H1 (cell line): ENCODE results near the gene IGSF23. TPM values are rescaled to one million over a fixed set of nuclear protein-coding genes. Genes with fewer than 3 reads are reported as not detected.

Source experiments
- CTCF ChIA-PET: fragments of 300-600 bp; sonication (Branson Sonifier 250); formaldehyde crosslinking; loops from one replicate; lab custom pipeline; 2021; ENCODE audit not compliant: partially characterized antibody; lab: Charles Lee
- POLR2A ChIA-PET: fragments of 300-600 bp; sonication (Branson Sonifier 250); formaldehyde crosslinking; loops from one replicate; lab custom pipeline; 2021; ENCODE audit warnings: inconsistent platforms; ENCODE audit not compliant: partially characterized antibody; lab: Charles Lee
- DNase-seq, 2 experiments: peaks; one replicate each; pipeline versions ENCODE4 v3.0.0 to v3.0.0-alpha.2; 2010 to 2022; ENCODE audit warnings: low spot score in 2 of 2, low read depth in 1 of 2, mixed read lengths in 1 of 2
- FAIRE-seq: peaks from 2 replicates; lab custom pipeline; 2011; peaks lifted over from hg19 to GRCh38; lab: Jason Lieb, UNC
- H2AFZ ChIP-seq: 2 replicates; pipeline ENCODE4 v1.8.1; 2012; ENCODE audit warnings: low read length, inconsistent platforms
- H2AK5ac ChIP-seq: 2 replicates; pipeline ENCODE4 v1.6.1; 2013; ENCODE audit warnings: low read depth, low read length
- H2BK120ac ChIP-seq: replicated peaks from 2 replicates; pipeline ENCODE3; 2013; ENCODE audit warnings: low read depth, low read length, inconsistent platforms
- H2BK12ac ChIP-seq: 2 replicates; pipeline ENCODE4 v1.6.1; 2013; ENCODE audit warnings: low read depth, low read length
- H2BK15ac ChIP-seq: 2 replicates; pipeline ENCODE4 v1.6.1; 2013; ENCODE audit warnings: low read length
- H2BK20ac ChIP-seq: 2 replicates; pipeline ENCODE4 v1.6.1; 2013; ENCODE audit warnings: low read length
- H2BK5ac ChIP-seq: 2 replicates; pipeline ENCODE4 v1.6.1; 2013; ENCODE audit warnings: low read depth, low read length
- H3K14ac ChIP-seq: 2 replicates; pipeline ENCODE4 v1.6.1; 2013; ENCODE audit warnings: inconsistent platforms; ENCODE audit not compliant: insufficient read length
- H3K18ac ChIP-seq: 2 replicates; pipeline ENCODE4 v1.6.1; 2013; ENCODE audit warnings: low read length; ENCODE audit errors: extremely low read depth
- H3K23ac ChIP-seq: 2 replicates; pipeline ENCODE4 v1.6.1; 2013; ENCODE audit warnings: inconsistent platforms; ENCODE audit not compliant: insufficient read length
- H3K23me2 ChIP-seq: 2 replicates; pipeline ENCODE4 v1.6.1; 2013; ENCODE audit warnings: low read depth, low read length
- H3K27ac ChIP-seq: 2 replicates; pipeline ENCODE4 v1.6.1; 2011; ENCODE audit warnings: low read depth, low read length, inconsistent platforms
- H3K27me3 ChIP-seq, 4 experiments: replicated peaks in 1 of 4; 1 replicate in 1 of 4; 2 replicates in 3 of 4; pipeline versions ENCODE4 v1.6.1 to v1.8.1; 2011 to 2013; ENCODE audit warnings: low read length in 3 of 4, mild to moderate bottlenecking in 3 of 4, inconsistent platforms in 2 of 4, mixed read lengths in 2 of 4, moderate library complexity in 1 of 4; ENCODE audit not compliant: control insufficient read depth in 3 of 4, insufficient read depth in 3 of 4; ENCODE audit errors: extremely low read depth in 1 of 4
- H3K36me3 ChIP-seq, 4 experiments: 2 replicates each; pipeline versions ENCODE4 v1.6.1 to v1.8.1; 2011 to 2013; ENCODE audit warnings: mild to moderate bottlenecking in 4 of 4, low read length in 3 of 4, moderate library complexity in 2 of 4, control low read depth in 1 of 4, inconsistent platforms in 1 of 4; ENCODE audit not compliant: insufficient read depth in 4 of 4, control insufficient read depth in 2 of 4
- H3K4ac ChIP-seq: replicated peaks from 2 replicates; pipeline ENCODE3; 2013; ENCODE audit warnings: low read length, low read depth, mixed read lengths, inconsistent platforms; ENCODE audit not compliant: insufficient read length
- H3K4me1 ChIP-seq, 4 experiments: replicated peaks in 1 of 4; 1 replicate in 1 of 4; 2 replicates in 3 of 4; pipeline versions ENCODE4 v1.6.1 to v1.8.1; 2011 to 2013; ENCODE audit warnings: low read length in 3 of 4, inconsistent platforms in 2 of 4, mixed read lengths in 1 of 4; ENCODE audit not compliant: insufficient read depth in 4 of 4, control insufficient read depth in 3 of 4
- H3K4me2 ChIP-seq, 2 experiments: 2 replicates each; pipeline versions ENCODE4 v1.6.1 to v1.8.1; 2011 to 2013; ENCODE audit warnings: low read depth in 2 of 2, low read length in 2 of 2, control low read depth in 1 of 2, inconsistent platforms in 1 of 2, mild to moderate bottlenecking in 1 of 2; ENCODE audit not compliant: insufficient read depth in 1 of 2
- H3K4me3 ChIP-seq, 4 experiments: fragments of 200-600, 300-600 bp in 1 of 4; sonication (generic), shearing (Covaris generic), sonication (Bioruptor Twin) in 1 of 4; 2 replicates each; pipeline versions ENCODE4 v1.5.1 to v1.8.1; 2011 to 2016; ENCODE audit warnings: low read length in 4 of 4, low read depth in 3 of 4, control low read depth in 2 of 4, inconsistent platforms in 2 of 4, mild to moderate bottlenecking in 2 of 4, mixed read lengths in 1 of 4, moderate library complexity in 1 of 4; ENCODE audit not compliant: insufficient read depth in 2 of 4; ENCODE audit errors: extremely low read depth in 1 of 4
- H3K56ac ChIP-seq: replicated peaks from 2 replicates; pipeline ENCODE3; 2013; ENCODE audit warnings: low read depth, mild to moderate bottlenecking, mixed read lengths, low read length, inconsistent platforms; ENCODE audit not compliant: insufficient read length
- H3K79me1 ChIP-seq: 2 replicates; pipeline ENCODE4 v1.6.1; 2013; ENCODE audit warnings: low read depth, low read length, control low read depth
- H3K79me2 ChIP-seq, 2 experiments: 2 replicates each; pipeline versions ENCODE4 v1.6.1 to v1.8.1; 2012 to 2013; ENCODE audit warnings: low read length in 2 of 2, mild to moderate bottlenecking in 2 of 2, inconsistent platforms in 1 of 2; ENCODE audit not compliant: insufficient read depth in 2 of 2, control insufficient read depth in 1 of 2
- H3K9ac ChIP-seq, 4 experiments: replicated peaks in 1 of 4; 1 replicate in 1 of 4; 2 replicates in 3 of 4; pipeline versions ENCODE4 v1.6.1 to v1.8.1; 2011 to 2013; ENCODE audit warnings: low read depth in 3 of 4, low read length in 3 of 4, control low read depth in 2 of 4, mild to moderate bottlenecking in 2 of 4, moderate library complexity in 2 of 4, inconsistent platforms in 1 of 4; ENCODE audit errors: extremely low read depth in 1 of 4
- H3K9me3 ChIP-seq, 2 experiments: 2 replicates each; pipeline versions ENCODE4 v1.6.1 to v1.8.1; 2012 to 2013; ENCODE audit warnings: mild to moderate bottlenecking in 2 of 2, moderate library complexity in 2 of 2, control low read depth in 1 of 2, inconsistent platforms in 1 of 2, low read depth in 1 of 2, low read length in 1 of 2, mixed read lengths in 1 of 2; ENCODE audit not compliant: insufficient read depth in 2 of 2
- H4K20me1 ChIP-seq, 2 experiments: replicated peaks in 1 of 2; 2 replicates each; pipeline versions ENCODE3 to v1.8.1; 2011 to 2013; ENCODE audit warnings: inconsistent platforms in 2 of 2, low read length in 2 of 2, mild to moderate bottlenecking in 1 of 2; ENCODE audit not compliant: insufficient read depth in 2 of 2, control insufficient read depth in 1 of 2
- H4K5ac ChIP-seq: 2 replicates; pipeline ENCODE4 v1.6.1; 2013; ENCODE audit warnings: low read length, low read depth, mixed read lengths, inconsistent platforms; ENCODE audit not compliant: insufficient read length
- H4K8ac ChIP-seq: 2 replicates; pipeline ENCODE4 v1.8.0; 2013; ENCODE audit warnings: mild to moderate bottlenecking, moderate library complexity, low read length, inconsistent platforms; ENCODE audit not compliant: insufficient read depth; ENCODE audit errors: extremely low read depth
- H4K91ac ChIP-seq: replicated peaks from 2 replicates; pipeline ENCODE3; 2013; ENCODE audit warnings: low read length, mixed read lengths, inconsistent platforms; ENCODE audit not compliant: insufficient read length
- CHD2 ChIP-seq: IDR thresholded peaks from 2 replicates; pipeline ENCODE4 v1.6.1; 2012; ENCODE audit warnings: low read length, improper control_type of control experiment
- CREB1 ChIP-seq: IDR thresholded peaks from 2 replicates; pipeline ENCODE4 v1.6.1; 2012; ENCODE audit warnings: inconsistent platforms
- CTCF ChIP-seq, 3 experiments: IDR thresholded peaks; 1 replicate in 2 of 3; 2 replicates in 1 of 3; pipeline versions ENCODE4 v1.5.1 to v1.6.1; 2011; ENCODE audit warnings: low read length in 3 of 3, mild to moderate bottlenecking in 3 of 3, inconsistent platforms in 2 of 3, low read depth in 1 of 3, moderate library complexity in 1 of 3; ENCODE audit not compliant: insufficient read depth in 1 of 3; ENCODE audit errors: control extremely low read depth in 1 of 3
- GABPA ChIP-seq: IDR thresholded peaks from 2 replicates; pipeline ENCODE4 v1.6.1; 2011; ENCODE audit warnings: mild to moderate bottlenecking, low read length, moderate library complexity, borderline replicate concordance; ENCODE audit not compliant: insufficient read depth
- KDM4A ChIP-seq: IDR thresholded peaks from one replicate; pipeline ENCODE4 v1.7.1; 2012; ENCODE audit warnings: low read depth, mild to moderate bottlenecking, moderate library complexity, low read length, inconsistent platforms; ENCODE audit not compliant: severe bottlenecking
- RAD21 ChIP-seq, 2 experiments: IDR thresholded peaks in 1 of 2; conservative IDR thresholded peaks in 1 of 2; 2 replicates each; pipeline ENCODE4 v1.6.1; 2011; ENCODE audit warnings: low read depth in 2 of 2, low read length in 2 of 2, improper control_type of control experiment in 1 of 2, inconsistent platforms in 1 of 2, mild to moderate bottlenecking in 1 of 2, moderate library complexity in 1 of 2
- RFX5 ChIP-seq: IDR thresholded peaks from 2 replicates; pipeline ENCODE4 v1.6.1; 2011; ENCODE audit warnings: low read depth, low read length, improper control_type of control experiment, borderline replicate concordance
- SAP30 ChIP-seq: fragments of 300-600 bp; sonication (generic); IDR thresholded peaks from 2 replicates; pipeline ENCODE4 v1.7.1; 2012; ENCODE audit warnings: low read length, moderate library complexity, mild to moderate bottlenecking, inconsistent platforms; ENCODE audit not compliant: insufficient read depth, insufficient replicate concordance
- SIN3A ChIP-seq, 2 experiments: IDR thresholded peaks in 1 of 2; conservative IDR thresholded peaks in 1 of 2; 2 replicates each; pipeline ENCODE4 v1.6.1; 2011 to 2012; ENCODE audit warnings: low read length in 2 of 2, improper control_type of control experiment in 1 of 2, low read depth in 1 of 2, mild to moderate bottlenecking in 1 of 2
- SP1 ChIP-seq: IDR thresholded peaks from 2 replicates; pipeline ENCODE4 v1.6.1; 2011; ENCODE audit warnings: low read depth, low read length
- SP4 ChIP-seq: IDR thresholded peaks from 2 replicates; pipeline ENCODE4 v1.6.1; 2012; ENCODE audit warnings: low read length, inconsistent platforms
- SRF ChIP-seq: IDR thresholded peaks from 2 replicates; pipeline ENCODE4 v1.6.1; 2011; ENCODE audit warnings: mild to moderate bottlenecking, low read depth, low read length, moderate library complexity
- WGBS, 2 experiments: shearing (Covaris generic) in 1 of 2; methylation state at CpG; one replicate each; pipeline versions ENCODE4 v1.1.6 to v1.1.7; 2013 to 2015; ENCODE audit warnings: low lambda C conversion rate in 2 of 2, mixed read lengths in 2 of 2, inconsistent platforms in 1 of 2, low coverage in 1 of 2, missing lambda C conversion rate in 1 of 2; ENCODE audit not compliant: insufficient replicate concordance in 2 of 2, insufficient coverage in 1 of 2, insufficient read length in 1 of 2; ENCODE audit errors: extremely low coverage in 1 of 2, missing lambda C conversion rate in 1 of 2; 5-methylcytosine and 5-hydroxymethylcytosine counted together
- polyA plus RNA-seq, 7 experiments: library from polyadenylated mRNA; depleted of rRNA in 3 of 7; stranded (reverse) in 5 of 7; unstranded in 2 of 7; fragments of >200 nt in 5 of 7; fragments of 200-250 nt in 2 of 7; gene quantifications; 1 replicate in 5 of 7; 2 replicates in 1 of 7; 4 replicates in 1 of 7; pipeline versions ENCODE4 v1.2.1 to v1.2.3, GENCODE V29; 2011 to 2013; ENCODE audit warnings: missing spikeins in 2 of 7, mixed read lengths in 2 of 7
- total RNA-seq: library from RNA; stranded (reverse); fragmentation: NEBNext Ultra II Directional; extraction: Animal tissue kit (Norgen Biotek cat#: 25700); gene quantifications from 2 replicates; pipeline ENCODE4 v1.2.1, GENCODE V29; 2021

The IGSF23 gene
- total and polyA plus RNA-seq, 2 of the 8 experiments (the other 6 are each of a cell fraction or from before 2014, with no cell fraction given): not detected

GRCh38 chr19:44675521-44675920 lies 62.2 kb downstream of the IGSF23 start:
- H3K79me2 ChIP-seq: no peaks in the 10 kb centered on the region
- H3K18ac ChIP-seq: no peak overlapping the region
- no peak for DNase-seq
- H3K27ac ChIP-seq: no peak overlapping the region
- CTCF ChIA-PET: interaction anchor here (0.7 to 2.3 kb wide), 10 partner anchors 9 to 895 kb away, joined by 3 to 9 read pairs (median 3); no protein-coding TSS in a partner anchor
- H3K27me3 ChIP-seq: no peaks in the 10 kb centered on the region
- H3K56ac ChIP-seq: no peak overlapping the region
- no peaks in the 10 kb centered on the region for H3K4me1 ChIP-seq
- POLR2A ChIA-PET: no interaction called here
- H2BK120ac ChIP-seq: no peak overlapping the region
- no peak overlapping the region for H4K91ac ChIP-seq
- H3K9me3 ChIP-seq: no peaks in the 10 kb centered on the region
- no peaks in the 10 kb centered on the region for H3K36me3 ChIP-seq
- no peak overlapping the region for H2BK5ac ChIP-seq
- no peak overlapping the region for H3K9ac ChIP-seq
- 82% methylated on average over 6 of the region's 6 CpGs; no CpG with 5 or more reads in 1 of the 2 experiments for WGBS, 2 experiments
- no peaks in the 10 kb centered on the region for H3K23me2 ChIP-seq
- no peaks in the 10 kb centered on the region; the same call in 1 of the 2 replicates for H3K79me1 ChIP-seq
- no peak overlapping the region for H3K4ac ChIP-seq
- no peak overlapping the region for H3K4me3 ChIP-seq
- H2BK20ac ChIP-seq: no peak overlapping the region
- no peak overlapping the region for H3K14ac ChIP-seq
- H4K8ac ChIP-seq: no peak overlapping the region
- H4K20me1 ChIP-seq: no peaks in the 10 kb centered on the region
- H2BK15ac ChIP-seq: no peak overlapping the region
- H3K23ac ChIP-seq: no peak overlapping the region
- FAIRE-seq: no peak
- H2BK12ac ChIP-seq: no peak overlapping the region
- H3K4me2 ChIP-seq: no peak overlapping the region
- no peak overlapping the region for H4K5ac ChIP-seq
- H2AK5ac ChIP-seq: no peak overlapping the region
- H2AFZ ChIP-seq: no peak overlapping the region
- no peak for TF ChIP-seq SP4
- TF ChIP-seq SRF: no peak
- no peak for TF ChIP-seq KDM4A
- TF ChIP-seq CHD2: no peak
- TF ChIP-seq GABPA: no peak
- no peak for TF ChIP-seq CREB1
- no peak for TF ChIP-seq SAP30
- no peak for TF ChIP-seq CTCF (IDR thresholded peaks at IDR 0.05; ENCODE audit: control extremely low read depth in 1 of 3, insufficient read depth in 1 of 3, low read depth in 1 of 3, low read length in 3 of 3)
- no peak for TF ChIP-seq SIN3A (conservative IDR thresholded peaks at IDR 0.05 in 1 of 2, IDR thresholded peaks at IDR 0.05 in 1 of 2; ENCODE audit: low read depth in 1 of 2, low read length in 2 of 2)
- TF ChIP-seq RFX5: no peak
- TF ChIP-seq RAD21 (IDR thresholded peaks at IDR 0.05 in 1 of 2, conservative IDR thresholded peaks at IDR 0.05 in 1 of 2; ENCODE audit: low read depth in 2 of 2, low read length in 2 of 2): no peak
- no peak for TF ChIP-seq SP1
